Mesenchymal stem cell (in vitro differentiated cells and primary cell): ENCODE results near the gene SMARCA4.

Experiments
- DNase-seq: peaks from one replicate; pipeline ENCODE4 v3.0.0-alpha.2; 2013
- H2AFZ ChIP-seq: one replicate; pipeline ENCODE4 v1.6.1; 2013; ENCODE audit warnings: low read depth, mild to moderate bottlenecking, control low read depth, inconsistent platforms, low read length, moderate library complexity
- H2AK5ac ChIP-seq: 2 replicates; pipeline ENCODE4 v1.6.1; 2013; ENCODE audit warnings: low read length, moderate library complexity, mild to moderate bottlenecking, inconsistent platforms; ENCODE audit not compliant: severe bottlenecking
- H2BK120ac ChIP-seq: one replicate; pipeline ENCODE4 v1.6.1; 2013; ENCODE audit warnings: low read depth, mild to moderate bottlenecking, inconsistent platforms, low read length, moderate library complexity
- H2BK12ac ChIP-seq, 2 experiments: one replicate each; pipeline ENCODE4 v1.6.1; 2013; ENCODE audit warnings: inconsistent platforms in 2 of 2, low read length in 2 of 2, mild to moderate bottlenecking in 2 of 2, moderate library complexity in 2 of 2, control low read depth in 1 of 2
- H2BK15ac ChIP-seq: one replicate; pipeline ENCODE4 v1.6.1; 2013; ENCODE audit warnings: mild to moderate bottlenecking, low read depth, inconsistent platforms; ENCODE audit not compliant: poor library complexity, severe bottlenecking
- H2BK5ac ChIP-seq: 2 replicates; pipeline ENCODE4 v1.6.1; 2013; ENCODE audit warnings: low read depth, mild to moderate bottlenecking, low read length, control low read depth, inconsistent platforms; ENCODE audit not compliant: poor library complexity, severe bottlenecking
- H3K14ac ChIP-seq, 2 experiments: one replicate each; pipeline ENCODE4 v1.6.1; 2013; ENCODE audit warnings: inconsistent platforms in 2 of 2, low read length in 2 of 2, control low read depth in 1 of 2, mild to moderate bottlenecking in 1 of 2, moderate library complexity in 1 of 2
- H3K18ac ChIP-seq, 2 experiments: one replicate each; pipeline ENCODE4 v1.6.1; 2013; ENCODE audit warnings: inconsistent platforms in 2 of 2, low read length in 2 of 2, control low read depth in 1 of 2, low read depth in 1 of 2, mild to moderate bottlenecking in 1 of 2
- H3K23ac ChIP-seq, 2 experiments: one replicate each; pipeline ENCODE4 v1.6.1; 2013; ENCODE audit warnings: inconsistent platforms in 2 of 2, low read length in 2 of 2, mild to moderate bottlenecking in 2 of 2, moderate library complexity in 2 of 2, control low read depth in 1 of 2
- H3K27ac ChIP-seq: 2 replicates; pipeline ENCODE4 v1.5.1; 2013; ENCODE audit warnings: mild to moderate bottlenecking, moderate library complexity, low read length, control low read depth, inconsistent platforms; ENCODE audit not compliant: poor library complexity, severe bottlenecking
- H3K27me3 ChIP-seq, 2 experiments: 2 replicates each; pipeline versions ENCODE4 v1.6.1 to v1.7.0; 2013; ENCODE audit warnings: low read length in 2 of 2, mild to moderate bottlenecking in 2 of 2, moderate library complexity in 2 of 2, control low read depth in 1 of 2, inconsistent platforms in 1 of 2; ENCODE audit not compliant: control insufficient read depth in 1 of 2, insufficient read depth in 1 of 2
- H3K36me3 ChIP-seq, 2 experiments: 2 replicates each; pipeline versions ENCODE4 v1.6.1 to v1.7.0; 2013; ENCODE audit warnings: low read length in 2 of 2, control low read depth in 1 of 2, inconsistent platforms in 1 of 2, low read depth in 1 of 2, mild to moderate bottlenecking in 1 of 2; ENCODE audit not compliant: insufficient read depth in 2 of 2, control insufficient read depth in 1 of 2
- H3K4ac ChIP-seq, 2 experiments: one replicate each; pipeline ENCODE4 v1.6.1; 2013; ENCODE audit warnings: inconsistent platforms in 2 of 2, low read length in 2 of 2, mild to moderate bottlenecking in 2 of 2, moderate library complexity in 2 of 2, control low read depth in 1 of 2, low read depth in 1 of 2
- H3K4me1 ChIP-seq: 2 replicates; pipeline ENCODE4 v1.6.1; 2013; ENCODE audit warnings: low read depth, low read length, control low read depth; ENCODE audit not compliant: control insufficient read depth, insufficient read depth
- H3K4me2 ChIP-seq: 2 replicates; pipeline ENCODE4 v1.6.1; 2013; ENCODE audit warnings: low read length, mild to moderate bottlenecking, inconsistent platforms; ENCODE audit not compliant: poor library complexity, severe bottlenecking
- H3K4me3 ChIP-seq, 2 experiments: 2 replicates each; pipeline versions ENCODE4 v1.5.1 to v1.7.0; 2013; ENCODE audit warnings: low read length in 2 of 2, mild to moderate bottlenecking in 2 of 2, control low read depth in 1 of 2, low read depth in 1 of 2; ENCODE audit not compliant: insufficient read depth in 1 of 2
- H3K79me1 ChIP-seq: replicated peaks from 2 replicates; pipeline ENCODE4 v1.6.1; 2013; ENCODE audit warnings: mild to moderate bottlenecking, control low read depth, low read length, inconsistent platforms; ENCODE audit not compliant: poor library complexity, severe bottlenecking
- H3K9ac ChIP-seq: 2 replicates; pipeline ENCODE4 v1.7.0; 2013; ENCODE audit warnings: mild to moderate bottlenecking, low read length, moderate library complexity
- H3K9me3 ChIP-seq: 2 replicates; pipeline ENCODE4 v1.7.0; 2013; ENCODE audit warnings: mild to moderate bottlenecking, low read length; ENCODE audit not compliant: control insufficient read depth
- H4K8ac ChIP-seq: one replicate; pipeline ENCODE4 v1.6.1; 2013; ENCODE audit warnings: inconsistent platforms, mild to moderate bottlenecking, low read length, moderate library complexity
- H4K91ac ChIP-seq: one replicate; pipeline ENCODE4 v1.6.1; 2013; ENCODE audit warnings: mild to moderate bottlenecking, low read length, inconsistent platforms
- WGBS: methylation state at CpG from one replicate; pipeline ENCODE4 v1.1.7; 2013; ENCODE audit warnings: mixed read lengths; 5-methylcytosine and 5-hydroxymethylcytosine counted together

Gene SMARCA4

DNA sequence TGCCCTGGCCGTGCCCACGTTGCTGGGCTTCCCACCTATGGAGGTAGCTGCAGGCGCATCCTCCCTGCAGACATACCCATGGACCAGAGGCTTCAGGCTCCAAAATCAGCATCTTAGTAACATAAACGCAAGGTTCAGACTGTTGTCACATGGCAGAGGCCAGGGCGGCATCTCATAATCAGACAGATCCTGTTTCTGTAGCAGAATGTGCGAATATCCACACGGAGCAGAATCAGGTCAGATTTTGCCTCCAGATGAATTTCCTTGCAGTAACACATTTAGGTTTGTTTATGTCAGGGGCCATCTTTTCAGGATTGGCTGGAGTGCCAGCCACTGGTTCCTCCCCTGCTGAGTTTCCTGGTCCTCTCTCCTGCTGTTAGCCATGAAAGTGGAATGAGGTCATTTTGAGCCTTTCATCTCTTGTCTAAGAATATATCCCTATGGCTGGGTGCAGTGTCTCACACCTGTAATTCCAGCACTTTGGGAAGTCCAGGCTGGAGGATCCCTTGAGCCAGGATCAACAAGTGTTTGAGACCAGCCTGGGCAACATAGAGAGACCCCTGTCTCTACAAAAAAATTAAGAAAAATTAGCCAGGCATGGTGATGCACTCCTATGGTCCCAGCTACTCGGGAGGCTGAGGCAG is 20.5 kb downstream of the SMARCA4 start:
- Histone ChIP-seq H2BK5ac (no peak overlapping the region), H2AK5ac (peak overlapping the region; percentile 1), H2BK120ac (no peak overlapping the region), H3K9me3 (no peaks in the 10 kb centered on the region), H2BK15ac (no peak overlapping the region), H3K9ac (no peak overlapping the region), H4K91ac (no peak overlapping the region), H2AFZ (no peak overlapping the region), H3K18ac (no peak overlapping the region), H3K27ac (peak overlapping the region; percentile 0), H3K4ac (peak overlapping the region in 1 of 2 experiments; percentile 36), H4K8ac (no peak overlapping the region), H3K79me1 (peaks cover 26% of the 10 kb centered on the region), H3K14ac (peak overlapping the region in 1 of 2 experiments; percentile 76), H3K4me2 (no peak overlapping the region), H3K23ac (peak overlapping the region in 1 of 2 experiments; percentile 6), H3K36me3 (peaks cover 26 to 46% of the 10 kb centered on the region in 2 experiments), H3K4me3 (no peak overlapping the region), H3K27me3 (no peaks in the 10 kb centered on the region), H3K4me1 (peaks cover 23% of the 10 kb centered on the region), H2BK12ac (no peak overlapping the region)
- WGBS, result 86% methylated on average over 8 of the region's 8 CpGs
- DNase-seq, result peak; percentile 60

GRCh38 chr19:10983026-10983425 is 22.2 kb downstream of the SMARCA4 start:
- Histone ChIP-seq H3K4me2 (no peak overlapping the region), H3K18ac (no peak overlapping the region), H3K9ac (no peak overlapping the region), H3K23ac (no peak overlapping the region), H2BK120ac (no peak overlapping the region), H2BK15ac (no peak overlapping the region), H4K8ac (no peak overlapping the region), H2AFZ (no peak overlapping the region), H3K79me1 (peaks cover 40% of the 10 kb centered on the region), H3K4me1 (peaks cover 15% of the 10 kb centered on the region), H3K4me3 (no peak overlapping the region), H3K36me3 (peaks cover 42 to 55% of the 10 kb centered on the region in 2 experiments), H3K27me3 (no peaks in the 10 kb centered on the region), H3K4ac (no peak overlapping the region), H2BK12ac (no peak overlapping the region), H3K27ac (no peak overlapping the region), H2BK5ac (no peak overlapping the region), H3K14ac (no peak overlapping the region), H3K9me3 (no peaks in the 10 kb centered on the region), H2AK5ac (no peak overlapping the region), H4K91ac (no peak overlapping the region)
- 94% methylated on average over 3 of the region's 6 CpGs for WGBS
- DNase-seq, result no peak

DNA sequence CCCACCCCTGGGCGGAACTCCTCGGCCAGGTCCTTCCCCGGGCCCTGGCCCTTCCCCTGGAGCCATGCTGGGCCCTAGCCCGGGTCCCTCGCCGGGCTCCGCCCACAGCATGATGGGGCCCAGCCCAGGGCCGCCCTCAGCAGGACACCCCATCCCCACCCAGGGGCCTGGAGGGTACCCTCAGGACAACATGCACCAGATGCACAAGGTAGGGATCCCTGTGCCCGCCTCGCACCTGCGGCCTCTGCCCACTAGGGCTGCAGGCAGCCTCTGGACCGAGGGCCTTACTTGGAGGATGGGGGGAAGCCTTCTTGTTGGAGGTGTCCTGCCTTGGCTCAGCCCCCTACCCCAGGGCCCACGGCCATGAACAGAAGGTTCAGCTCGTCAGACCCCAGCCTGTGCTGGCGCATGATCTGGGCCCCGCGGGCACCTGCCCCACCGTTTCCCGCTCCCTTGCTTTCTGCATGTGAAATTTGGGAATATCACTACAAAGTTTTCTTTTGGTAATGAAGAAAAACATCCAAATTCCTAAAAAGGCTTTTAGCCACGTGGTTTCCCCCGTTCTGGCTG is 23.4 kb downstream of the SMARCA4 start:
- Histone ChIP-seq H3K4me1 (peaks cover 15% of the 10 kb centered on the region), H3K79me1 (peaks cover 47% of the 10 kb centered on the region), H3K18ac (no peak overlapping the region), H4K91ac (peak overlapping the region; percentile 46), H2BK12ac (no peak overlapping the region), H3K4me3 (peak overlapping the region in 1 of 2 experiments; percentile 16), H2BK120ac (no peak overlapping the region), H2BK15ac (no peak overlapping the region), H3K36me3 (peaks cover 54 to 67% of the 10 kb centered on the region in 2 experiments), H3K27me3 (no peaks in the 10 kb centered on the region), H2AK5ac (no peak overlapping the region), H4K8ac (no peak overlapping the region), H3K9ac (no peak overlapping the region), H2AFZ (no peak overlapping the region), H2BK5ac (no peak overlapping the region), H3K4ac (no peak overlapping the region), H3K14ac (no peak overlapping the region), H3K9me3 (no peaks in the 10 kb centered on the region), H3K27ac (no peak overlapping the region), H3K4me2 (no peak overlapping the region), H3K23ac (no peak overlapping the region)
- DNase-seq, result no peak
- 97% methylated on average over 16 of the region's 21 CpGs for WGBS

DNA sequence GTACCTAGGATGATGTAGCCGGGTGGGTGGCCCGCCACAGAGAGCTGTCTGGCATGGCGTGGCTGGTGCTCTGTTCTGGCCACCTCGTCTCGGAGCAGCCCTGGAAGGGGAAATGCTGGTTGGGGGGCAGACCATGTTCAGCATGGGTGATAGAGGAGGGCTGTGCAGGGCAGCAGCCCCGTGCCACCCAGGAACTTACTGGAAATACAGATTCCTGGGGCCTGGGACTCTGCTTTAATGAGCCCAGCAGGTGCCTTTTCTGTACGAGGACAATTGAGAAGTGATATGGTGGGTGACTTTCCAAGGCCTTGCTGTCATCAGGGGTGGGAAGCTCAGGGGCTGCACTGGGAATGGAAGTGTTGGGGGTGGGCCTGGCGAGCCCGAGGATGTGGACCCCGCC is 24.7 kb downstream of the SMARCA4 start:
- H3K18ac ChIP-seq, result no peak overlapping the region
- H2AK5ac ChIP-seq, result no peak overlapping the region
- H3K27ac ChIP-seq, result no peak overlapping the region
- no peak overlapping the region for H3K4me2 ChIP-seq
- H2AFZ ChIP-seq, result no peak overlapping the region
- WGBS, result 98% methylated on average over 10 of the region's 10 CpGs
- no peak overlapping the region for H2BK5ac ChIP-seq
- H2BK12ac ChIP-seq, result no peak overlapping the region
- H3K36me3 ChIP-seq, result peaks cover 67 to 72% of the 10 kb centered on the region in 2 experiments
- H4K91ac ChIP-seq, result no peak overlapping the region
- no peak overlapping the region for H3K4me3 ChIP-seq
- H3K9me3 ChIP-seq, result no peaks in the 10 kb centered on the region
- no peak overlapping the region for H3K4ac ChIP-seq
- H2BK15ac ChIP-seq, result no peak overlapping the region
- no peaks in the 10 kb centered on the region for H3K27me3 ChIP-seq
- no peak overlapping the region for H2BK120ac ChIP-seq
- no peak for DNase-seq
- peaks cover 12% of the 10 kb centered on the region for H3K4me1 ChIP-seq
- no peak overlapping the region for H3K9ac ChIP-seq
- no peak overlapping the region for H3K23ac ChIP-seq
- no peak overlapping the region for H3K14ac ChIP-seq
- H4K8ac ChIP-seq, result no peak overlapping the region
- H3K79me1 ChIP-seq, result peaks cover 54% of the 10 kb centered on the region
